Nephron (organoid): Measurements from ENCODE around the gene TNNI3K.

ENCODE experiments used
- H3K27ac Mint-ChIP-seq, 3 experiments: 2 replicates each; pipeline ENCODE4 v1.8.0; 2020; ENCODE audit warnings: mixed read lengths in 3 of 3, mild to moderate bottlenecking in 2 of 3, moderate library complexity in 1 of 3
- H3K27me3 Mint-ChIP-seq: 2 replicates; pipeline ENCODE4 v1.8.0; 2021; ENCODE audit warnings: low read depth, mild to moderate bottlenecking, moderate library complexity, mixed read lengths
- H3K36me3 Mint-ChIP-seq: 2 replicates; pipeline ENCODE4 v1.8.0; 2020; ENCODE audit warnings: low read depth, mixed read lengths
- H3K4me1 Mint-ChIP-seq: 2 replicates; pipeline ENCODE4 v1.8.0; 2020; ENCODE audit warnings: mixed read lengths
- H3K4me3 Mint-ChIP-seq, 3 experiments: 2 replicates each; pipeline ENCODE4 v1.8.0; 2020; ENCODE audit warnings: mild to moderate bottlenecking in 3 of 3, mixed read lengths in 3 of 3, moderate library complexity in 2 of 3
- H3K9me3 Mint-ChIP-seq: 2 replicates; pipeline ENCODE4 v1.8.0; 2020; ENCODE audit warnings: mixed read lengths
- CTCF ChIP-seq, 3 experiments: fragments of 200-600 bp; sonication (generic); IDR thresholded peaks; one replicate each; pipeline ENCODE4 v1.5.0; 2021; ENCODE audit warnings: antibody characterized with exemption in 3 of 3; ENCODE audit not compliant: unreplicated experiment in 3 of 3

TNNI3K gene

GRCh38 chr1:74340656-74341055, 105.5 kb downstream of the TNNI3K start:
- TF ChIP-seq CTCF (IDR thresholded peaks at IDR 0.05; ENCODE audit: unreplicated experiment in 3 of 3), result no peak
- H3K36me3 Mint-ChIP-seq, result no peaks in the 10 kb centered on the region
- H3K27me3 Mint-ChIP-seq, result no peaks in the 10 kb centered on the region
- peaks cover 2% of the 10 kb centered on the region for H3K9me3 Mint-ChIP-seq
- H3K27ac Mint-ChIP-seq, result no peak overlapping the region
- no peak overlapping the region for H3K4me3 Mint-ChIP-seq
- peaks cover 9% of the 10 kb centered on the region for H3K4me1 Mint-ChIP-seq

GRCh38 chr1:74341702-74342339, 106.6 kb downstream of the TNNI3K start:
- H3K27ac Mint-ChIP-seq, result no peak overlapping the region
- H3K4me1 Mint-ChIP-seq, result peaks cover 9% of the 10 kb centered on the region
- H3K27me3 Mint-ChIP-seq, result no peaks in the 10 kb centered on the region
- no peak overlapping the region for H3K4me3 Mint-ChIP-seq
- no peaks in the 10 kb centered on the region for H3K36me3 Mint-ChIP-seq
- peaks cover 2% of the 10 kb centered on the region for H3K9me3 Mint-ChIP-seq
- no peak for TF ChIP-seq CTCF (IDR thresholded peaks at IDR 0.05; ENCODE audit: unreplicated experiment in 3 of 3)

- H3K27ac Mint-ChIP-seq, result peak overlapping the region in 2 of 3 experiments; percentile 15 to 31
- H3K27me3 Mint-ChIP-seq, result no peaks in the 10 kb centered on the region
- H3K9me3 Mint-ChIP-seq, result no peaks in the 10 kb centered on the region
- H3K4me1 Mint-ChIP-seq, result peaks cover 9% of the 10 kb centered on the region
- TF ChIP-seq CTCF (IDR thresholded peaks at IDR 0.05; ENCODE audit: unreplicated experiment in 3 of 3), result no peak
- H3K4me3 Mint-ChIP-seq, result no peak overlapping the region
- no peaks in the 10 kb centered on the region for H3K36me3 Mint-ChIP-seq
Observed at GRCh38 chr1:74343216-74343615, 108.0 kb downstream of the TNNI3K start.

- Mint-ChIP-seq H3K27ac (no peak overlapping the region), H3K4me3 (no peak overlapping the region), H3K4me1 (peaks cover 9% of the 10 kb centered on the region), H3K27me3 (no peaks in the 10 kb centered on the region), H3K36me3 (no peaks in the 10 kb centered on the region), H3K9me3 (no peaks in the 10 kb centered on the region)
- no peak for TF ChIP-seq CTCF (IDR thresholded peaks at IDR 0.05; ENCODE audit: unreplicated experiment in 3 of 3)
Observed at GRCh38 chr1:74344387-74344786, 109.2 kb downstream of the TNNI3K start.

- peaks cover 3% of the 10 kb centered on the region for H3K36me3 Mint-ChIP-seq
- H3K27ac Mint-ChIP-seq, result peak overlapping the region in 1 of 3 experiments; percentile 16
- H3K27me3 Mint-ChIP-seq, result no peaks in the 10 kb centered on the region
- H3K9me3 Mint-ChIP-seq, result peaks cover 9% of the 10 kb centered on the region
- TF ChIP-seq CTCF (IDR thresholded peaks at IDR 0.05; ENCODE audit: unreplicated experiment in 3 of 3), result no peak
- no peak overlapping the region for H3K4me3 Mint-ChIP-seq
- no peaks in the 10 kb centered on the region for H3K4me1 Mint-ChIP-seq
Observed at GRCh38 chr1:74356493-74356892, 121.3 kb downstream of the TNNI3K start.

GRCh38 chr1:74357150-74357549, 122.0 kb downstream of the TNNI3K start:
- TF ChIP-seq CTCF (IDR thresholded peaks at IDR 0.05; ENCODE audit: unreplicated experiment in 3 of 3), result no peak
- no peak overlapping the region for H3K27ac Mint-ChIP-seq
- peaks cover 6% of the 10 kb centered on the region for H3K9me3 Mint-ChIP-seq
- H3K27me3 Mint-ChIP-seq, result no peaks in the 10 kb centered on the region
- no peak overlapping the region for H3K4me3 Mint-ChIP-seq
- H3K4me1 Mint-ChIP-seq, result no peaks in the 10 kb centered on the region
- H3K36me3 Mint-ChIP-seq, result no peaks in the 10 kb centered on the region
